Measurements from ENCODE around the gene OSGIN1.
"Not testable (repeated sequence)": the region's sequence is repeated elsewhere in the genome, so short reads cannot be mapped to it uniquely, and the experiment has no call there.

Gene OSGIN1

DNA sequence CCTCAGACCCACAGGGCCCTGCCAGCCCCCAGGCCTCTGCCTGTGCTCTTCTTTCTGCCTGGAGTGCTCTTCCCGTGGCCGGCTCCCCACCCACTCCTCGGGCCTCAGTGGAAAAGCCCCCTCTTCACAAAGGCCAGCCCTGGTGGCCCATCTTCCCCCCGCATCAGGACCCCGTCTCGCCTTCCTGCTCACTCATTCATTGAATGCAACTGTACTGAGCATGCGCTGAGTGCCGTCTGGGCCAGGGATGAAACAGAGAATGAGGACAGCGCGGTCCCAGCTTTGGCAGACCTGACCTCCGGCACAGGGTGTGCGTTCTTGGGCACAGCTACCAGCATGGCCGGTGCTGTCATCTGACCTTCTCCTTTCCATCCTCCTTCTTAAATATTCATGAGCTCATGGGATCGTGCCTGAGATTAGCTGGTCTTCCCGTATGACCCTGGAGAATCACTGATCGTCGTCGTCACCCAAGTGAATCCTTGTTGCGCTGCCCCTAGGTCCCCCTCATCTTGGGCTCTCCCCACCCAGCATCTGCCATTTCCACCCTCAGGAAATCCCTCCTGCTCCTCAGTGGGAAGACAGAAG, 16.4 kb upstream of the OSGIN1 start:
- Histone ChIP-seq H3K9me3 (ENCODE audit: control insufficient read depth in 1 of 2, low read length in 2 of 2) (no peaks in the 10 kb centered on the region), H3K36me3 (ENCODE audit: control insufficient read depth in 1 of 2, insufficient read depth in 2 of 2, low read length in 2 of 2) (no peaks in the 10 kb centered on the region), H3K27me3 (ENCODE audit: low read depth, low read length) (no peaks in the 10 kb centered on the region), H3K27ac (ENCODE audit: low read length) (no peak overlapping the region), H3K4me3 (ENCODE audit: low read depth in 1 of 2, low read length in 2 of 2) (no peak overlapping the region), H3K4me1 (ENCODE audit: control insufficient read depth in 1 of 2, insufficient read depth in 2 of 2, low read length in 2 of 2) (no peaks in the 10 kb centered on the region)

DNA sequence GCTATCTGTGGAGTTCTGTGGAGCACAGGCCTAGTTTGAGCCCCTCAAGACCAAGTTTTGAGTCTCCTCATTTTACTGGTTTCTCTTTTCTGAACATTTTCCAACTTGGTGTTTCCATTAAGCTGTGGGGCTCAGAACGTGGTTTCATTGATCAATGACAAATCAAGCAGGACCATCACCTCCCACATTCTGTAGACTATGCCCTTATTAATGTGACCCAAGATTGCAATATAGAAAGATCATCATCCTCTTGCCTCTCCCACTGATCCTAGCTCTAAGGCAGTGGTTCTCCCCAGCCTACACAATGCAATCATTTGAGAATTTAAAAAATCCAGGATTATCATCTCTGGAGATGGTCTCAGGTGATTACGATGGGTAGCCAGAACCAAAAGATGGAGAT, 15.8 kb upstream of the OSGIN1 start:
- H3K4me3 ChIP-seq (ENCODE audit: low read depth in 1 of 2, low read length in 2 of 2): no peak overlapping the region

DNA sequence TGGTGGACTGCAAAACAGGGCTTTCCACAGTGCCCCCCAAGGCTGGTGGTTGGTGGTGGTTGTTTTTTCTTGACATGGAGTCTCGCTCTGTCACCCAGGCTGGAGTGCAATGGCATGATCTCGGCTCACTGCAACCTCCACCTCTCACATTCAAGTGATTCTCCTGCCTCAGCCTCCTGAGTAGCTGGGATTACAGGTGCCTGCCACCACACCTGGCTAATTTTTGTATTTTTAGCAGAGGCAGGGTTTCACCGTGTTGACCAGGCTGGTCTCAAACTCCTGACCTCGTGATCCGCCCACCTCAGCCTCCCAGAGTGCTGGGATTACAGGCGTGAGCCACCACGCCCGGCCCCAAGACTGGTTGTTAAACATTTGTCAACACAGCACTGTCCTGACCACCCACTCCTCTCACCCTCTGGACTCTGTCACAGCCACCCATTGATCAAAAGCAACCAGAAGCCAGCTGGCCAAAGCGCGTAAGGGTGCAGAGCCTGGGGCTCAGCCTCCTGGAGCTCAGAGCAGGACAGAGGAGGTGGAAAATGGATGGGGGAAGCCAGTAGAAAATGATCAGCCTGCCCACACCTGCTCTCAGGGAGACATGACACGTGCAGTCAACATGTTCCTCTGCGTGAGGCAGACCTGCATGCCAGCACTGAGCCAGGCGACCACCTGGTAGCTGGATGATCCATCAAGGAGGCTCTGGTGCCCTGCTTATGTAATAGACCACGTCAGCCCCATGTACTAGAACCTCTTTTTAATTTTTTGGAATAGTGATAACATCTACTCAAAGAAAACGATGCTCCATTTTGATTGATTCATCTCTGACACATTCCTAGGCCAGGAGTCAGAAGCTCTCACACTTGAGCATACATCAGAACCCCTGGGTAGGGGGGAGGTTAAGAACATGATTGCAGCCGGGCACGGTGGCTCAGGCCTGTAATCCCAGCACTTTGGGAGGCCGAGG, 14.8 kb upstream of the OSGIN1 start:
- H3K27me3 ChIP-seq (ENCODE audit: low read depth, low read length): no peaks in the 10 kb centered on the region
- H3K9me3 ChIP-seq (ENCODE audit: control insufficient read depth in 1 of 2, low read length in 2 of 2): no peaks in the 10 kb centered on the region
- no peak overlapping the region for H3K27ac ChIP-seq (ENCODE audit: low read length)
- H3K4me3 ChIP-seq (ENCODE audit: low read depth in 1 of 2, low read length in 2 of 2): no peak overlapping the region
- no peaks in the 10 kb centered on the region for H3K36me3 ChIP-seq (ENCODE audit: control insufficient read depth in 1 of 2, insufficient read depth in 2 of 2, low read length in 2 of 2)
- H3K4me1 ChIP-seq (ENCODE audit: control insufficient read depth in 1 of 2, insufficient read depth in 2 of 2, low read length in 2 of 2): no peaks in the 10 kb centered on the region

More for the DNA sequence above, 15.8 kb upstream of the OSGIN1 start:
- Histone ChIP-seq H3K4me1 (ENCODE audit: control insufficient read depth in 1 of 2, insufficient read depth in 2 of 2, low read length in 2 of 2) (no peaks in the 10 kb centered on the region), H3K9me3 (ENCODE audit: control insufficient read depth in 1 of 2, low read length in 2 of 2) (no peaks in the 10 kb centered on the region), H3K27me3 (ENCODE audit: low read depth, low read length) (no peaks in the 10 kb centered on the region), H3K36me3 (ENCODE audit: control insufficient read depth in 1 of 2, insufficient read depth in 2 of 2, low read length in 2 of 2) (no peaks in the 10 kb centered on the region), H3K27ac (ENCODE audit: low read length) (no peak overlapping the region)

DNA sequence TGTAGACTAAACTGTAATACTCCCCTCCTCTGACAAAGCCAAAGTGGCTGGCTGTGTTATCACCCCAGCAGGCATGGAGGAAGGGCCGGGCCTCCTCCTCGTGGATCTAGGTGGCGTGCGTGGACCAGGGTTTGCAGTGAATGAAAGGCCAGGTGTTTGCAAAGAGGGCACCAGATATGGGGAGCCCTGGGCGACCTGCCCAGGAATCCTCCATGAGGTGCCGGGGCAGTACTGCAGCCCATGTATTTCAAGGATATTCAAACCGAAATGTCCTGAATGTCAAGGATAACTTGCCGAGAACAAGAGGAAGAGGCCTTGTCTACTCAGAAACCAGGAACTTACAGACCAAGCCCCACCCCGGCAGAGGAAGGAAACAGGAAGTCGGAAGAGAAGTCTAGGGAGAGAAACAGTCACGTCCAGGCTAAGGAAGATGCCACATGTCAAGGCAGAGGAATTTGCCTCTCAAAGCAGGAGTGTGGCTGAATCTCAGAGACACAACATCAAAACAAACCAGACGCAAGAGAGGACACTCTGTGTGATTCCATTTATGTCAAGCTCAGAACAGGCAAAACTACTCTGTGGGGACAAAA, 13.7 kb upstream of the OSGIN1 start:
- H3K27me3 ChIP-seq (ENCODE audit: low read depth, low read length): no peaks in the 10 kb centered on the region
- no peaks in the 10 kb centered on the region for H3K9me3 ChIP-seq (ENCODE audit: control insufficient read depth in 1 of 2, low read length in 2 of 2)
- H3K36me3 ChIP-seq (ENCODE audit: control insufficient read depth in 1 of 2, insufficient read depth in 2 of 2, low read length in 2 of 2): no peaks in the 10 kb centered on the region
- no peak overlapping the region for H3K4me3 ChIP-seq (ENCODE audit: low read depth in 1 of 2, low read length in 2 of 2)
- H3K4me1 ChIP-seq (ENCODE audit: control insufficient read depth in 1 of 2, insufficient read depth in 2 of 2, low read length in 2 of 2): no peaks in the 10 kb centered on the region
- H3K27ac ChIP-seq (ENCODE audit: low read length): no peak overlapping the region

DNA sequence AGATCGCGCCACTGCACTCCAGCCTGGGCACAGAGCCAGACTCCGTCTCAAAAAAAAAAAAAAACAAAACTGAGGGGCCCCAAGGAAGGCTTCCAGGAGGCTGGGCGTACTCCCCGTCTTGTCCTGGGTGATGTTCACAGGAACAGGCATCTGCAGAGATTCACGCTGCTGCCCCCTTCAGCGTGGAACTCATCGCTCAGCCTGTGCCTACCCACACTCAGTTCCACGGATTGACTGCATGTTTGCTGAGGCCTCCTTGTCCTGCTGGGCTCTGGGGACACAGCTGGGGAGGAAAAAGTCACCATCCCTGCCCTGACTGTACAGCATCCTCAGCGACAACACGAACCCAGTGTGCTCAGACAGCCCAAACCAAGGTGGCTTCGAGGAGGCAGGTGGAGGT, 12.9 kb upstream of the OSGIN1 start:
- no peaks in the 10 kb centered on the region for H3K27me3 ChIP-seq (ENCODE audit: low read depth, low read length)
- no peak overlapping the region for H3K4me3 ChIP-seq (ENCODE audit: low read depth in 1 of 2, low read length in 2 of 2)
- no peak overlapping the region for H3K27ac ChIP-seq (ENCODE audit: low read length)

DNA sequence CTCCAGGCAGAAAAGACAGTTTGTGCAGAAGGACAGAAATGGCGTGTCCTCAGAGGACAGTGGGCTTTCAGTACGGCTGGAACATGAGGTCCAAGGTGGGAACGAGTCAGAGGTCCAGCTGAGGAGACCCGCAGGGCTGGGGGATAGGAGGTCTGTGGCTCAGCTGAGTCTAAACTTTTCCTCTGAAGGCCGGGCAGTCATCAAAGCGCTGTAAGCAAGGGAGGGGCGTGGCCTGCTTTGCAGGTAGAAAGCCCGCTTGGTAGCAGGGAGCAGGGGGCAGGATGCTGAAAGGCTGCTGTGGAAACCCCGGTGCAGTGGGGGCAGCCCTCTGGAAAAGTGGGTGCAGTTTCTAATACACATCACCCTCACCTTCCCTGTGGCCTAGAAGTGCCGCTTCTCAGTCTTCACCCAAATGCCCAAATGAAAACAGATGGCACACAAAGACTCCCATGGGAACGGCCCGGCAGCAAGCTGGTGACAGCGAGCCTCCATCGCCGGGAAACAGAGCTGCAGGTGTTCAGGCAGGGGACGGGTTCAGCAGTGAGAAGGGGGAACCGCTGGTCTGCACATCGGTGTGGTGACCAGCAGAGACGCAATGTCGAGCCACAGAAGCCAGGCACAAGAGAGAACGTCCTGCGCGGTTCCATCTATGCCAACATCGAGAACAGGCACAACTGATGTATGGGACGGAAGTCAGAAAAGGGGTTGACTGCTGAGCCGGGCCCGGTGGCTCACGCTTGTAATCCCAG, 12.2 kb upstream of the OSGIN1 start:
- no peaks in the 10 kb centered on the region for H3K4me1 ChIP-seq (ENCODE audit: control insufficient read depth in 1 of 2, insufficient read depth in 2 of 2, low read length in 2 of 2)
- no peaks in the 10 kb centered on the region for H3K9me3 ChIP-seq (ENCODE audit: control insufficient read depth in 1 of 2, low read length in 2 of 2)
- no peaks in the 10 kb centered on the region for H3K36me3 ChIP-seq (ENCODE audit: control insufficient read depth in 1 of 2, insufficient read depth in 2 of 2, low read length in 2 of 2)
- H3K4me3 ChIP-seq (ENCODE audit: low read depth in 1 of 2, low read length in 2 of 2): no peak overlapping the region
- H3K27ac ChIP-seq (ENCODE audit: low read length): no peak overlapping the region
- no peaks in the 10 kb centered on the region for H3K27me3 ChIP-seq (ENCODE audit: low read depth, low read length)

More for the DNA sequence above, 12.9 kb upstream of the OSGIN1 start:
- no peaks in the 10 kb centered on the region for H3K36me3 ChIP-seq (ENCODE audit: control insufficient read depth in 1 of 2, insufficient read depth in 2 of 2, low read length in 2 of 2)
- no peaks in the 10 kb centered on the region for H3K4me1 ChIP-seq (ENCODE audit: control insufficient read depth in 1 of 2, insufficient read depth in 2 of 2, low read length in 2 of 2)
- H3K9me3 ChIP-seq (ENCODE audit: control insufficient read depth in 1 of 2, low read length in 2 of 2): no peaks in the 10 kb centered on the region

DNA sequence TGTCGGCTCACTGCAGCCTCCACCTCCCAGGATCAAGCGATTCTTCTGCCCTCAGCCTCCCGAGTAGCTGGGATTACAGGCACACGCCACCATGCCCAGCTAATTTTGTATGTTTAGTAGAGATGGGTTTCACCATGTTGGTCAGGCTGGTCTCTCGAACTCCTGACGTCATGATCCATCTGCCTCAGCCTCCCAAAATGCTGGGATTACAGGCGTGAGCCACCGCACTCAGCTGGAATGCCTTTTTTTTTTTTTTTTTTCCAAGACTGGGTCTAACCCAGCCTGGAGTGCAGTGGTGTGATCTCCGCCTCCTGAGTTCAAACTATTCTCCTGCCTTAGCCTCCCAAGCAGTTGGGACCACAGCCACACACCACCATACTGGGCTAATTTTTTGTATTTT, 11.5 kb upstream of the OSGIN1 start:
- not testable (repeated sequence) for H3K27ac ChIP-seq (ENCODE audit: low read length); H3K27me3 ChIP-seq (ENCODE audit: low read depth, low read length); H3K4me1 ChIP-seq (ENCODE audit: control insufficient read depth in 1 of 2, insufficient read depth in 2 of 2, low read length in 2 of 2); H3K4me3 ChIP-seq (ENCODE audit: low read depth in 1 of 2, low read length in 2 of 2); H3K9me3 ChIP-seq (ENCODE audit: control insufficient read depth in 1 of 2, low read length in 2 of 2); H3K36me3 ChIP-seq (ENCODE audit: control insufficient read depth in 1 of 2, insufficient read depth in 2 of 2, low read length in 2 of 2)

DNA sequence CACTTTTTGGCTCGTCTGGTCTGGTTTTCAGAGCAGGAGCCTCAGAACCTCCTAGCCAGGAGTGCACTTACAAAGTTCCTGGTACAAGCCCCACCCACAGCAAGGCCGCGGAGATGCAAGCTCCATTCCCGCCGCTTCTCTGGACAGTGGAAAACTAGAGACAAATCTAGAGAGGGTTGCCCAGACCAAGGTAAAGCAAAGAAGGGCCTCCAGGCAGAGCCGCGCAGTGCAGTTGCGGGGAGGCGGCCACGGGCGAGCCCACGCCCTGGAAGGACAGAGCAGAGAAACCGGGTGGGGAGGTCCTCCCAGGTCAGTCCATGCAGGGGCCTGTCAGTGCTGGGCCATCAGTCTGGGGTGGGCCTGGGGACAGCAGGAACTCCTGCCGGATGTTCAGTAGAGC, 11.0 kb upstream of the OSGIN1 start:
- Histone ChIP-seq H3K36me3 (ENCODE audit: control insufficient read depth in 1 of 2, insufficient read depth in 2 of 2, low read length in 2 of 2) (no peaks in the 10 kb centered on the region), H3K27ac (ENCODE audit: low read length) (no peak overlapping the region), H3K27me3 (ENCODE audit: low read depth, low read length) (no peaks in the 10 kb centered on the region), H3K4me3 (ENCODE audit: low read depth in 1 of 2, low read length in 2 of 2) (no peak overlapping the region), H3K9me3 (ENCODE audit: control insufficient read depth in 1 of 2, low read length in 2 of 2) (no peaks in the 10 kb centered on the region), H3K4me1 (ENCODE audit: control insufficient read depth in 1 of 2, insufficient read depth in 2 of 2, low read length in 2 of 2) (no peaks in the 10 kb centered on the region)

DNA sequence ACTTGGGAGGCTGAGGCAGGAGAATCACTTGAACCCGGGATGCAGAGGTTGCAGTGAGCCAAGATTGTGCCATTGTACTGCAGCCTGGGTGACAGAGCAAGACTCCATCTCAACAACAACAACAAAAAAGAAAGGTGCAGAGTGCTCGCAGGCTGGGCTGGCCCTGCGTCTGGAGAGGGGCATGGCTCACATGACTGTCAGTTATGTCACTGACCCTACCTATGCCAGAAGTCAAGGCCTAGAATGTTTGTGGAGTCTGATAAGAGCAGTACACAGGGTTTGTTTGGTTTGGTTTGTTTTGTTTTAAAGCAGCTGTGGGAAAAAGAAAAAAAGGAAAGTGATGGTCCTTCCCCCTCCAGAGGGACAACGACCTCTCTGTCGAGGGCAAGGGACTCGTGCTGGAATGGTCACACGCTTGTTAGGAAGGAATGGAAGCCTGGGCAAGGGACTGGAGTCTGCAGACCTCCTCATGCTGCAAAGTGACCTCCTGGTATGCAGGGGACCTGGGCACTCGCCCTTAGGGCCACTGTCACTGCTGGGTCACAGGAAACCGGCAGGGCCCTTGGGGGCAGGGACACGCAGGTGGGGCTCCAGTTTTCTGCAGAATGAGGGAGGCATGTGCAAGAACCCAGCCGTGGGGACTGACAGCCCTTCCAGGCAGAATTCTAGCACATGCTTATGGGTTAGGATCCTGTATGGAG, 10.1 kb upstream of the OSGIN1 start:
- no peaks in the 10 kb centered on the region for H3K9me3 ChIP-seq (ENCODE audit: control insufficient read depth in 1 of 2, low read length in 2 of 2)
- H3K4me3 ChIP-seq (ENCODE audit: low read depth in 1 of 2, low read length in 2 of 2): no peak overlapping the region
- no peaks in the 10 kb centered on the region for H3K27me3 ChIP-seq (ENCODE audit: low read depth, low read length)
- no peak overlapping the region for H3K27ac ChIP-seq (ENCODE audit: low read length)
- H3K4me1 ChIP-seq (ENCODE audit: control insufficient read depth in 1 of 2, insufficient read depth in 2 of 2, low read length in 2 of 2): no peaks in the 10 kb centered on the region
- H3K36me3 ChIP-seq (ENCODE audit: control insufficient read depth in 1 of 2, insufficient read depth in 2 of 2, low read length in 2 of 2): no peaks in the 10 kb centered on the region

DNA sequence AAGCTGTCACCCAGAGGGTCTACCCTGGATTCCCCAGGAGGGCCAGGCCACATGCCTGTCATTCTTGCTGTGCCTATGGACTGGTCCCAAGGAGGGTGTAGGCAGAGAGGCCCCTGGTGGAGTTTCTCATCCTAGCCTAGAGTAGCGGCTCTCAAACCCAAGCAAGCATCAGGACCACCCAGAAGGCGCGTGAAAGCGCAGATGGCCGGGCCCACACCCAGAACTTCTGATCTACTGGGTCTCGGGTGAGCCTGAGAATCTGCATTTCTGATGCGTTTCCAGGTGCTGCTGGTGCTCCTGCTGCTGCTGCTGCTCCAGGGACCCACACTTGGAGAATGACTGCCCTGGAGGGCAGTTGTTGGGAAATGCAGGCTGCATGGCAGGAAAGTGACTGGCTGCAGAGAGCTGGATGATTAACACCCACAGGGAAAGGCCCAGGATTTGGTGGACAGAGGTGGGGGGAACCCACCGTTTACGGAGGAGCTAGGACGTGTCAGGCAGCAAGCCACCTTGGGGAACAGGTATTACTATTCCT, 9.5 kb upstream of the OSGIN1 start:
- Histone ChIP-seq H3K36me3 (ENCODE audit: control insufficient read depth in 1 of 2, insufficient read depth in 2 of 2, low read length in 2 of 2) (no peaks in the 10 kb centered on the region), H3K27ac (ENCODE audit: low read length) (no peak overlapping the region), H3K4me3 (ENCODE audit: low read depth in 1 of 2, low read length in 2 of 2) (no peak overlapping the region), H3K9me3 (ENCODE audit: control insufficient read depth in 1 of 2, low read length in 2 of 2) (no peaks in the 10 kb centered on the region), H3K4me1 (ENCODE audit: control insufficient read depth in 1 of 2, insufficient read depth in 2 of 2, low read length in 2 of 2) (no peaks in the 10 kb centered on the region), H3K27me3 (ENCODE audit: low read depth, low read length) (no peaks in the 10 kb centered on the region)
